ENCODE results near the gene TNIK.

- TF ChIP-seq CTCF (IDR thresholded peaks at IDR 0.05; ENCODE audit: low read length) = no peak
- TF ChIP-seq EZH2 (IDR thresholded peaks at IDR 0.05; ENCODE audit: borderline replicate concordance, low read length) = no peak
Observed at GRCh38 chr3:171495413-171495812, 35.2 kb upstream of the TNIK start.

Data from OCI-LY1 (cell line).